ENCODE results near the gene FRMD4A.

DNA sequence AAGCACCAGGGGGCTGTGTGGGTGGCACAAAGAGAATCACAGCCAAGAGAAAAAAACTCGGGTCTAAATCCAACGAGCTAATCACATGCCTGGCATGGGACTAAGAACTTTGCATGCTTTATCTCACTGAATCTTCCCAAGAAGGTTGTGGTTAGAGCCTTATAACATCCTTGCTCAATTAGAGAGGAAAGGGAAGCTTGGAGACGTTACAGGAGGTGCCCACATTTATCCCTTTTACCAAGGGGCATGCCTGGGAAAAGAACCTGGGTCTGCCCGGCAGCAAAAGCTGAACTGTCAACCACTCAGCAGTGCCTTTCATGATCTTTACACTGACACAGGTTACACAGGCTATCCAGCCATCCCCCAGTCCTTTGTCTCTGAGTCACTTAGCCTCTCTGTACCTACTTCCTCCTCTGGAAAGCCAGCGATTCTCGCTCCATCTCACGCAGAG is 553.8 kb downstream of the FRMD4A start:
- TF ChIP-seq, protein P1, sequence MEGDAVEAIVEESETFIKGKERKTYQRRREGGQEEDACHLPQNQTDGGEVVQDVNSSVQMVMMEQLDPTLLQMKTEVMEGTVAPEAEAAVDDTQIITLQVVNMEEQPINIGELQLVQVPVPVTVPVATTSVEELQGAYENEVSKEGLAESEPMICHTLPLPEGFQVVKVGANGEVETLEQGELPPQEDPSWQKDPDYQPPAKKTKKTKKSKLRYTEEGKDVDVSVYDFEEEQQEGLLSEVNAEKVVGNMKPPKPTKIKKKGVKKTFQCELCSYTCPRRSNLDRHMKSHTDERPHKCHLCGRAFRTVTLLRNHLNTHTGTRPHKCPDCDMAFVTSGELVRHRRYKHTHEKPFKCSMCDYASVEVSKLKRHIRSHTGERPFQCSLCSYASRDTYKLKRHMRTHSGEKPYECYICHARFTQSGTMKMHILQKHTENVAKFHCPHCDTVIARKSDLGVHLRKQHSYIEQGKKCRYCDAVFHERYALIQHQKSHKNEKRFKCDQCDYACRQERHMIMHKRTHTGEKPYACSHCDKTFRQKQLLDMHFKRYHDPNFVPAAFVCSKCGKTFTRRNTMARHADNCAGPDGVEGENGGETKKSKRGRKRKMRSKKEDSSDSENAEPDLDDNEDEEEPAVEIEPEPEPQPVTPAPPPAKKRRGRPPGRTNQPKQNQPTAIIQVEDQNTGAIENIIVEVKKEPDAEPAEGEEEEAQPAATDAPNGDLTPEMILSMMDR (conservative IDR thresholded peaks at IDR 0.05; ENCODE audit: low read depth, low read length) = no peak
- TF ChIP-seq EZH2phosphoT487 (IDR thresholded peaks at IDR 0.05; ENCODE audit: borderline replicate concordance, low read length) = no peak
